ENCODE results near the gene KRT34.

GRCh38 chr17:41424111-41424635 is 42.1 kb upstream of the KRT34 start, which contains the start of gene KRT37:
- no peak for TF ChIP-seq ZBTB7A (IDR thresholded peaks at IDR 0.05; ENCODE audit: low read depth)
- TF ChIP-seq REST (IDR thresholded peaks at IDR 0.05; ENCODE audit: low read depth), result no peak
- TF ChIP-seq EP300 (IDR thresholded peaks at IDR 0.05; ENCODE audit: borderline replicate concordance), result no peak
